ENCODE data around the gene MKLN1.
"Not testable (repeated sequence)": the region's sequence is repeated elsewhere in the genome, so short reads cannot be mapped to it uniquely, and the experiment has no call there.

Gene MKLN1

GRCh38 chr7:131403322-131403721 lies 75.6 kb downstream of the MKLN1 start:
- DNase-seq, result no peak

- no peak for DNase-seq
Observed at GRCh38 chr7:131404226-131404911, 76.7 kb downstream of the MKLN1 start.

- DNase-seq, result no peak
Observed at GRCh38 chr7:131409129-131409766, 81.6 kb downstream of the MKLN1 start.

GRCh38 chr7:131412031-131412430 lies 84.4 kb downstream of the MKLN1 start:
- no peak for DNase-seq

GRCh38 chr7:131413711-131414110 lies 86.0 kb downstream of the MKLN1 start:
- DNase-seq, result no peak

- DNase-seq, result no peak
Observed at GRCh38 chr7:131424219-131424822, 96.6 kb downstream of the MKLN1 start.

- DNase-seq, result no peak
Observed at GRCh38 chr7:131425992-131426391, 98.3 kb downstream of the MKLN1 start.

GRCh38 chr7:131430826-131431225 lies 103.2 kb downstream of the MKLN1 start:
- DNase-seq, result not testable (repeated sequence)

GRCh38 chr7:131431289-131431688 lies 103.6 kb downstream of the MKLN1 start:
- no peak for DNase-seq

GRCh38 chr7:131431756-131432155 lies 104.1 kb downstream of the MKLN1 start:
- DNase-seq, result no peak

GRCh38 chr7:131436384-131436783 lies 108.7 kb downstream of the MKLN1 start:
- DNase-seq, result no peak

GRCh38 chr7:131438969-131439368 lies 111.3 kb downstream of the MKLN1 start:
- no peak for DNase-seq

- DNase-seq, result no peak
Observed at GRCh38 chr7:131443496-131443895, 115.8 kb downstream of the MKLN1 start.

GRCh38 chr7:131444683-131445082 lies 117.0 kb downstream of the MKLN1 start:
- DNase-seq, result no peak

GRCh38 chr7:131449373-131449902 lies 121.8 kb downstream of the MKLN1 start:
- no peak for DNase-seq

GRCh38 chr7:131454498-131454897 lies 126.8 kb downstream of the MKLN1 start:
- no peak for DNase-seq

GRCh38 chr7:131455001-131455400 lies 127.3 kb downstream of the MKLN1 start:
- DNase-seq, result no peak

- DNase-seq, result no peak
Observed at GRCh38 chr7:131455546-131455945, 127.9 kb downstream of the MKLN1 start.

GRCh38 chr7:131456338-131456737 lies 128.7 kb downstream of the MKLN1 start:
- DNase-seq, result no peak

GRCh38 chr7:131459256-131459655 lies 131.6 kb downstream of the MKLN1 start:
- no peak for DNase-seq

GRCh38 chr7:131462059-131462458 lies 134.4 kb downstream of the MKLN1 start:
- no peak for DNase-seq

- not testable (repeated sequence) for DNase-seq
Observed at GRCh38 chr7:131462715-131463114, 135.0 kb downstream of the MKLN1 start.

- DNase-seq, result no peak
Observed at GRCh38 chr7:131466735-131467365, 139.2 kb downstream of the MKLN1 start.
